Measurements from ENCODE around the gene PFDN1. TPM values are rescaled to one million over a fixed set of nuclear protein-coding genes. Genes with fewer than 3 reads are reported as not detected.

Gene PFDN1
- total and polyA plus RNA-seq, 10 donors, result 38.0 to 82.1 (median 61.6) TPM

GRCh38 chr5:140348104-140348503 lies 45.2 kb upstream of the PFDN1 start:
- DNase-seq, result no peak
- H3K27me3 ChIP-seq (replicated peaks in 1 of 7), result peaks cover 0 to 38% (median 0%) of the 10 kb centered on the region in 7 donors
- H3K9me3 ChIP-seq, result no peaks in the 10 kb centered on the region
- TF ChIP-seq, protein P1, sequence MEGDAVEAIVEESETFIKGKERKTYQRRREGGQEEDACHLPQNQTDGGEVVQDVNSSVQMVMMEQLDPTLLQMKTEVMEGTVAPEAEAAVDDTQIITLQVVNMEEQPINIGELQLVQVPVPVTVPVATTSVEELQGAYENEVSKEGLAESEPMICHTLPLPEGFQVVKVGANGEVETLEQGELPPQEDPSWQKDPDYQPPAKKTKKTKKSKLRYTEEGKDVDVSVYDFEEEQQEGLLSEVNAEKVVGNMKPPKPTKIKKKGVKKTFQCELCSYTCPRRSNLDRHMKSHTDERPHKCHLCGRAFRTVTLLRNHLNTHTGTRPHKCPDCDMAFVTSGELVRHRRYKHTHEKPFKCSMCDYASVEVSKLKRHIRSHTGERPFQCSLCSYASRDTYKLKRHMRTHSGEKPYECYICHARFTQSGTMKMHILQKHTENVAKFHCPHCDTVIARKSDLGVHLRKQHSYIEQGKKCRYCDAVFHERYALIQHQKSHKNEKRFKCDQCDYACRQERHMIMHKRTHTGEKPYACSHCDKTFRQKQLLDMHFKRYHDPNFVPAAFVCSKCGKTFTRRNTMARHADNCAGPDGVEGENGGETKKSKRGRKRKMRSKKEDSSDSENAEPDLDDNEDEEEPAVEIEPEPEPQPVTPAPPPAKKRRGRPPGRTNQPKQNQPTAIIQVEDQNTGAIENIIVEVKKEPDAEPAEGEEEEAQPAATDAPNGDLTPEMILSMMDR (IDR thresholded peaks at IDR 0.05 in 8 of 11, conservative IDR thresholded peaks at IDR 0.05 in 3 of 11), result no peak
- no peak for TF ChIP-seq POLR2A (IDR thresholded peaks at IDR 0.05)
- TF ChIP-seq POLR2AphosphoS5 (IDR thresholded peaks at IDR 0.05), result no peak
- no peak overlapping the region for H3K4me3 ChIP-seq
- intact Hi-C loops (cut with DNase I; ENCODE audit: low total_unique reads), result no loop called here
- no peak overlapping the region for H3K27ac ChIP-seq
- H3K4me1 ChIP-seq, result peaks cover 13 to 61% (median 45%) of the 10 kb centered on the region in 6 donors
- no peaks in the 10 kb centered on the region for H3K36me3 ChIP-seq
- WGBS, 5 donors, result 48 to 69% (median 65%) methylated on average over 4 of the region's 4 CpGs

DNA sequence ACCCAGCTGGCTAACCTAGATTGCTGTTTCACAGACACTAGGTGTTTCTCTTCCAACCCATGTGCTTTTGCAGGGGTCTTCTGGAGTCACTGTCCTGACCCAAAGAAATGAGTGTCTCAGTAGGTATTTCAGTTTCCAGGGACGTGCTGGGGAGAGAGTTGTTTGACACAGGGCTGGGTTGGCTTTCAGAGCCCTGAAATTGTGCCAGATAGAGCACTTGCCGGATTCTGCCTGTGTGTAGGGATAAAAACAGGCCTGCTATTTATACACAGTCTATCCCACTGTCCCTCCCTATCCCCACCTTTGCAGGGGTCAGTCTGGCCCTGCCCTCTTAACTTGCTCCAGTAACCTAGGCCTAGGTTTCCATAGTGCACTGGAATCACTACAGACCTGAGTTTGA lies 44.5 kb upstream of the PFDN1 start:
- Histone ChIP-seq H3K36me3 (no peaks in the 10 kb centered on the region), H3K27ac (peak overlapping the region in 3 of 8 donors; percentile 72 to 84 (median 76)), H3K4me3 (peak overlapping the region in 1 of 8 donors; percentile 88), H3K27me3 (replicated peaks in 1 of 7) (peaks cover 0 to 32% (median 0%) of the 10 kb centered on the region in 7 donors), H3K4me1 (peaks cover 20 to 69% (median 52%) of the 10 kb centered on the region in 6 donors), H3K9me3 (no peaks in the 10 kb centered on the region)
- DNase-seq, result peak; percentile 14
- TF ChIP-seq POLR2AphosphoS5 (IDR thresholded peaks at IDR 0.05), result no peak
- TF ChIP-seq POLR2A (IDR thresholded peaks at IDR 0.05), result no peak
- TF ChIP-seq, protein P1 (IDR thresholded peaks at IDR 0.05 in 8 of 11, conservative IDR thresholded peaks at IDR 0.05 in 3 of 11), result no peak
- WGBS, 5 donors, result 70 to 89% (median 78%) methylated on average over 2 of the region's 2 CpGs
- intact Hi-C loops (cut with DNase I; ENCODE audit: low total_unique reads), result no loop called here

- Histone ChIP-seq H3K9me3 (no peaks in the 10 kb centered on the region), H3K27ac (peak within 1 kb of the TSS; percentile 2 to 84 (median 78)), H3K4me1 (peaks cover 24 to 73% (median 57%) of the 10 kb centered on the region in 6 donors), H3K4me3 (peak within 1 kb of the TSS; percentile 62 to 88 (median 74)), H3K27me3 (replicated peaks in 1 of 7) (peaks cover 0 to 32% (median 0%) of the 10 kb centered on the region in 7 donors), H3K36me3 (no peaks in the 10 kb centered on the region)
- intact Hi-C loops (cut with DNase I; ENCODE audit: low total_unique reads), result no loop called here
- 0 to 3% (median 1%) methylated on average over 36 to 72 of the region's 72 CpGs for WGBS, 5 donors
- TF ChIP-seq POLR2A (IDR thresholded peaks at IDR 0.05), result peak in 1 of 3 donors; percentile 62
- TF ChIP-seq, protein P1 (IDR thresholded peaks at IDR 0.05 in 8 of 11, conservative IDR thresholded peaks at IDR 0.05 in 3 of 11), result peak in 8 of 11 experiments; percentile 18 to 67 (median 50)
- peak; percentile 85 to 91 (median 90) for TF ChIP-seq POLR2AphosphoS5 (IDR thresholded peaks at IDR 0.05)
- DNase-seq, result peak; percentile 92
These were observed 43.7 kb upstream of the PFDN1 start, which contains the start of gene HBEGF for GRCh38 chr5:140346348-140347221. Gene HBEGF, minus strand, starts transcription at chr5:140346603. Its CDS starts 275 bp downstream, at chr5:140346328.

DNA sequence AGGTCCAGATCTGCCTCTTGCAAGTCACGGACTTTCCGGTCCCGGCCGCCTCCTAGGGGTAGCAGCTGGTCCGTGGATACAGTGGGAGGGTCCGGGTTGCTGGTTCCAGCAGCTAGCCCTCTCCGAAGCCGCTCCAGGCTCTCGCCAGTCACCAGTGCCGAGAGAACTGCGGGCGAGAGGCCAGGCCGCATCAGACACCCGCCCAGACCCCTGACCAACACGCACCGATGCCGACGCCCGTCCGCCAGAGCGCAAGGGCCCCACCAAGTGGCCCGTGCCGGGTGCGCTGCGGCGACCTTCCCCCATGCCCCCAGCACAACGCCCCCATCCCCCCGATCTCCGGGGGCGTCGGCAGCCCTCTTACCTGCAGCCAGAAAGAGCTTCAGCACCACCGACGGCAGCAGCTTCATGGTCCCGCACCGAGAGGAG lies 43.0 kb upstream of the PFDN1 start:
- TF ChIP-seq, protein P1 (IDR thresholded peaks at IDR 0.05 in 8 of 11, conservative IDR thresholded peaks at IDR 0.05 in 3 of 11), result peak in 4 of 11 experiments; percentile 6 to 14 (median 10)
- TF ChIP-seq POLR2AphosphoS5 (IDR thresholded peaks at IDR 0.05), result no peak
- no peak for TF ChIP-seq POLR2A (IDR thresholded peaks at IDR 0.05)
- no peaks in the 10 kb centered on the region for H3K36me3 ChIP-seq
- peaks cover 0 to 29% (median 0%) of the 10 kb centered on the region in 7 donors for H3K27me3 ChIP-seq (replicated peaks in 1 of 7)
- peaks cover 23 to 75% (median 59%) of the 10 kb centered on the region in 6 donors for H3K4me1 ChIP-seq
- peak overlapping the region; percentile 62 to 88 (median 74) for H3K4me3 ChIP-seq
- H3K9me3 ChIP-seq, result no peaks in the 10 kb centered on the region
- 10 to 24% (median 12%) methylated on average over 19 to 35 of the region's 35 CpGs for WGBS, 5 donors
- intact Hi-C loops (cut with DNase I; ENCODE audit: low total_unique reads), result no loop called here
- peak overlapping the region; percentile 2 to 84 (median 78) for H3K27ac ChIP-seq
- peak; percentile 88 for DNase-seq

Measured in spleen (tissue), 11 donors.